ENCODE measurements around the gene B4GALT5. TPM values are rescaled to one million over a fixed set of nuclear protein-coding genes. Genes with fewer than 3 reads are reported as not detected.
A peak's percentile ranks its signal among the peaks of the same experiment; 100 is the strongest.

B4GALT5 gene
- total RNA-seq, 3 donors from 2014 or later (not counting 1 experiment from before 2014, with no cell fraction given), result 15.5 to 29.1 (median 28.6) TPM

- TF ChIP-seq CTCF (IDR thresholded peaks at IDR 0.05), result no peak
Observed at GRCh38 chr20:49696594-49696993, 17.1 kb downstream of the B4GALT5 start.

DNA sequence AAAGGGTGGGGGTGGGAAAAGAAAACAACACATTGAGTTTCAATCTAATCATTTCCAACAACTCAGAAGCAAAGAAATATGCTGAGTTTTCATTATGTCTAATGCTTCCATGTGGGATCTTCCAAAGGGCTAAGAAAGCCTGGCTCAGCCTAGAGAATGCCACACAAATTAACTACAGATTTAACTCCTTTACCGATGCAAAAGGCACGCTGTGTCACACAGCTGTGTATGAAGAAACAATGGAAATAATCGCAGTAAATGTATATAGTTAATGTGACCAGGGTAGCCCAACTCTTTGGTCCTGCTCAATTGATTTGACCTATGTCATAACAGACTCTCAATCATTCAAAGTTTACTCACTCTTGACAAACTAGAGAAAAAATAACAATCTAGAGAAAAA lies 17.8 kb downstream of the B4GALT5 start:
- Histone ChIP-seq H3K36me3 (ENCODE audit: control insufficient read depth, insufficient read depth, low read length) (no peaks in the 10 kb centered on the region), H3K9me3 (ENCODE audit: control insufficient read depth, insufficient read depth, low read length) (no peaks in the 10 kb centered on the region), H3K4me1 (ENCODE audit: control insufficient read depth, insufficient read depth, low read length) (peaks cover 16% of the 10 kb centered on the region), H3K4me3 (ENCODE audit: low read length) (no peak overlapping the region), H3K27ac (ENCODE audit: low read length) (no peak overlapping the region), H3K27me3 (ENCODE audit: control insufficient read depth, insufficient read depth, low read length) (no peaks in the 10 kb centered on the region)
- TF ChIP-seq CTCF (IDR thresholded peaks at IDR 0.05), result no peak
- H3K9me3 Mint-ChIP-seq, result no peaks in the 10 kb centered on the region
- intact Hi-C loops (cut with micrococcal nuclease), result no loop called here
- peak overlapping the region in 1 of 2 donors; percentile 18 for H3K27ac Mint-ChIP-seq
- H3K4me1 Mint-ChIP-seq, result peaks cover 65 to 72% of the 10 kb centered on the region in 2 donors
- no peak for DNase-seq
- H3K36me3 Mint-ChIP-seq, result no peaks in the 10 kb centered on the region
- H3K4me3 Mint-ChIP-seq, result no peak overlapping the region
- ATAC-seq, result no peak
- no peaks in the 10 kb centered on the region for H3K27me3 Mint-ChIP-seq (ENCODE audit: low read depth in 2 of 2)
- 100% methylated on average over 1 of the region's 3 CpGs for WGBS (ENCODE audit: insufficient coverage)

More at GRCh38 chr20:49696594-49696993, 17.1 kb downstream of the B4GALT5 start:
- WGBS (ENCODE audit: insufficient coverage), result no CpG with 5 or more reads among the region's 2 CpGs
- Mint-ChIP-seq H3K36me3 (no peaks in the 10 kb centered on the region), H3K27me3 (ENCODE audit: low read depth in 2 of 2) (no peaks in the 10 kb centered on the region), H3K27ac (no peak overlapping the region), H3K4me3 (no peak overlapping the region), H3K9me3 (no peaks in the 10 kb centered on the region), H3K4me1 (peaks cover 69 to 80% of the 10 kb centered on the region in 2 donors)
- intact Hi-C loops (cut with micrococcal nuclease), result no loop called here
- Histone ChIP-seq H3K27ac (ENCODE audit: low read length) (no peak overlapping the region), H3K36me3 (ENCODE audit: control insufficient read depth, insufficient read depth, low read length) (no peaks in the 10 kb centered on the region), H3K27me3 (ENCODE audit: control insufficient read depth, insufficient read depth, low read length) (no peaks in the 10 kb centered on the region), H3K4me1 (ENCODE audit: control insufficient read depth, insufficient read depth, low read length) (peaks cover 21% of the 10 kb centered on the region), H3K4me3 (ENCODE audit: low read length) (no peak overlapping the region), H3K9me3 (ENCODE audit: control insufficient read depth, insufficient read depth, low read length) (no peaks in the 10 kb centered on the region)
- ATAC-seq (no peak), DNase-seq (no peak)

- peak; percentile 20 to 53 (median 50) for ATAC-seq
- peaks cover 14% of the 10 kb centered on the region for H3K4me1 ChIP-seq (ENCODE audit: control insufficient read depth, insufficient read depth, low read length)
Observed at GRCh38 chr20:49694450-49695071, 19.1 kb downstream of the B4GALT5 start.

More at GRCh38 chr20:49694450-49695071, 19.1 kb downstream of the B4GALT5 start:
- Mint-ChIP-seq H3K27me3 (ENCODE audit: low read depth in 2 of 2) (no peaks in the 10 kb centered on the region), H3K4me1 (peaks cover 65 to 68% of the 10 kb centered on the region in 2 donors), H3K9me3 (no peaks in the 10 kb centered on the region), H3K4me3 (no peak overlapping the region), H3K36me3 (no peaks in the 10 kb centered on the region), H3K27ac (peak overlapping the region; percentile 39 to 45)
- intact Hi-C loops (cut with micrococcal nuclease), result no loop called here
- Histone ChIP-seq H3K36me3 (ENCODE audit: control insufficient read depth, insufficient read depth, low read length) (no peaks in the 10 kb centered on the region), H3K4me3 (ENCODE audit: low read length) (no peak overlapping the region), H3K27me3 (ENCODE audit: control insufficient read depth, insufficient read depth, low read length) (no peaks in the 10 kb centered on the region), H3K27ac (ENCODE audit: low read length) (no peak overlapping the region), H3K9me3 (ENCODE audit: control insufficient read depth, insufficient read depth, low read length) (no peaks in the 10 kb centered on the region)
- no peak for TF ChIP-seq CTCF (IDR thresholded peaks at IDR 0.05)
- peak in 1 of 2 donors; percentile 23 for DNase-seq
- 87% methylated on average over 2 of the region's 2 CpGs for WGBS (ENCODE audit: insufficient coverage)

All from natural killer cell (primary cell).